22Rv1 (cell line): ENCODE measurements around the gene FHIT.

Experiments
- ZFX ChIP-seq: fragments of 450-650 bp; IDR thresholded peaks from 2 replicates; pipeline ENCODE4 v1.6.1; 2017; ENCODE audit warnings: antibody characterized with exemption, borderline replicate concordance
- TF ChIP-seq, protein P1 (sequence below): fragments of 450-650 bp; IDR thresholded peaks from 2 replicates; pipeline ENCODE4 v1.5.1; 2017; ENCODE audit warnings: mild to moderate bottlenecking

DNA sequence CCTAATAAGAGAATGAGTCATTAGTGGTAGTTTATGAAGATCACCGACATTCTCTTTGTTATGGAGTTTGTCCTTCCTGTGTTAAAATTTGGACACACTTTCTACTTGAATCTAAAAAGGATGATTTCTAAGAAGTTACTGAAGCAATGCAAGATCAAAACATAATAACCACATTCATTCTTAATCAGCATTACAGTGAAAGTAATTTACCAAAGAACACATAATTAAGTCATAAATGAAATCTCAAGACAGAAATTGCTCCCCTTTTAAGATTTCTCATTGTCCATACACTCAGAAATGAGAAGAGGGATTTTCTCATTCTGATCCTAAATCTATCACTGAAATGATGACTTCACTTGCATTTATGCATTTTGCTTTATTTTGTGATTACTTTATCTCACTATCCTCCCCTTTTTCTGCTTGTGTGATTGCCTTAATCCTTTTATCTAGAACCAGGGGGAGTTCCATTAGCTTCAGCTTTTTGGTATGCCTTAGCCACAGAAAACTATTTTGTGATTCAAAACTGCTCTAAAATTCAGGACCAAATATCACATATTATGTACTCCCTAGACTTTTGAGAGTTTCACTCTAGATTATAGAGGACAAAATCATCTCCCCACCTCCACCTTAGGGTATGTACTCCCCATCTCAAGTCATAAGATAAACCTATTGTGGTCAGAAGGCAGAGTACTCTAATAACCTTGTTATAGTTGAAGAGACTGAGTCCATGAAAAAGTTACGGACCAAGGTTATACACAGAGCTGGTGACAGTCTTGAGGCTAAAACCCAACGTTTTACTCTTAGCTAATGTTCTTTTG lies 1383.9 kb downstream of the FHIT start:
- TF ChIP-seq, protein P1, sequence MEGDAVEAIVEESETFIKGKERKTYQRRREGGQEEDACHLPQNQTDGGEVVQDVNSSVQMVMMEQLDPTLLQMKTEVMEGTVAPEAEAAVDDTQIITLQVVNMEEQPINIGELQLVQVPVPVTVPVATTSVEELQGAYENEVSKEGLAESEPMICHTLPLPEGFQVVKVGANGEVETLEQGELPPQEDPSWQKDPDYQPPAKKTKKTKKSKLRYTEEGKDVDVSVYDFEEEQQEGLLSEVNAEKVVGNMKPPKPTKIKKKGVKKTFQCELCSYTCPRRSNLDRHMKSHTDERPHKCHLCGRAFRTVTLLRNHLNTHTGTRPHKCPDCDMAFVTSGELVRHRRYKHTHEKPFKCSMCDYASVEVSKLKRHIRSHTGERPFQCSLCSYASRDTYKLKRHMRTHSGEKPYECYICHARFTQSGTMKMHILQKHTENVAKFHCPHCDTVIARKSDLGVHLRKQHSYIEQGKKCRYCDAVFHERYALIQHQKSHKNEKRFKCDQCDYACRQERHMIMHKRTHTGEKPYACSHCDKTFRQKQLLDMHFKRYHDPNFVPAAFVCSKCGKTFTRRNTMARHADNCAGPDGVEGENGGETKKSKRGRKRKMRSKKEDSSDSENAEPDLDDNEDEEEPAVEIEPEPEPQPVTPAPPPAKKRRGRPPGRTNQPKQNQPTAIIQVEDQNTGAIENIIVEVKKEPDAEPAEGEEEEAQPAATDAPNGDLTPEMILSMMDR = no peak
- TF ChIP-seq ZFX = no peak
